Activated CD4-positive, alpha-beta T cell treated with anti-CD3 and anti-CD28 coated beads, Interleukin-2, amount 10 ng/mL, durations not matched to agents 24 days and 14 days (primary cell): ENCODE data around the gene ERBIN. TPM values are rescaled to one million over a fixed set of nuclear protein-coding genes. Genes with fewer than 3 reads are reported as not detected.

Source experiments
- DNase-seq: peaks from one replicate; pipeline ENCODE4 v3.0.0; 2022
- H3K27ac Mint-ChIP-seq: one replicate; pipeline ENCODE4 v1.8.0; 2022; ENCODE audit warnings: mild to moderate bottlenecking, mixed read lengths
- H3K27me3 Mint-ChIP-seq: one replicate; pipeline ENCODE4 v1.8.0; 2022; ENCODE audit warnings: mixed read lengths
- H3K36me3 Mint-ChIP-seq: one replicate; pipeline ENCODE4 v1.8.0; 2022; ENCODE audit warnings: low read depth, mild to moderate bottlenecking, mixed read lengths
- H3K4me1 Mint-ChIP-seq: one replicate; pipeline ENCODE4 v1.8.0; 2021; ENCODE audit warnings: mixed read lengths
- H3K4me3 Mint-ChIP-seq: one replicate; pipeline ENCODE4 v1.8.0; 2022; ENCODE audit warnings: mild to moderate bottlenecking, moderate library complexity, mixed read lengths
- H3K9me3 Mint-ChIP-seq: one replicate; pipeline ENCODE4 v1.8.0; 2021; ENCODE audit warnings: mixed read lengths
- intact Hi-C: fragments of 100-400 bp; cut with micrococcal nuclease; formaldehyde crosslinking; loops from one replicate; pipeline ENCODE4 v1.15.1; 2023
- total RNA-seq: library from RNA; stranded (reverse); gene quantifications from 2 replicates; pipeline ENCODE4 v1.2.3, GENCODE V29; 2022

ERBIN gene
- total RNA-seq, 1 donor from 2014 or later = 28.6 TPM

- H3K4me3 Mint-ChIP-seq = no peak overlapping the region
- no peaks in the 10 kb centered on the region for H3K9me3 Mint-ChIP-seq
- intact Hi-C loops = no loop called here
- no peak for DNase-seq
- H3K36me3 Mint-ChIP-seq = peaks cover 11% of the 10 kb centered on the region
- no peaks in the 10 kb centered on the region for H3K27me3 Mint-ChIP-seq
- peaks cover 10% of the 10 kb centered on the region for H3K4me1 Mint-ChIP-seq
- H3K27ac Mint-ChIP-seq = no peak overlapping the region
Measured at GRCh38 chr5:65986050-65986451, 59.7 kb downstream of the ERBIN start.

DNA sequence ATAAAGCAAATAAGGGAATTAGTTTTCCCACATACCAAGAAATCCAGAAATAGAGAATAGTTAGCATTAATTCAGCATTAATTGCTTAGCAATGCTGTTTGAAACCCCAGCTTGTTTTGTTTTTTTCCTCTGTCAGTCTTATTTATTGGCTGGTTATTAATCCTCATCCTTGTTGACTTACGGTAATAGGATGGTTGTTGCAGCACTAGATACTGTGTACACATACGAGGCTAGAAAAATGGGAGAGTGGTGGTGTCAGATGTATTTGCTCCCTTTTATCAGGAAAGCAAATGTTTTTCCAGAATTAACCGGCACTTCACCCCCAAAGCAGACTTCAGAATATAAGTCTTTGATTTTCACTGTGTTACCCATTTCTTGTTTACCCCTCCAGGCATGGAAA, 60.4 kb downstream of the ERBIN start:
- intact Hi-C loops = no loop called here
- Mint-ChIP-seq H3K4me3 (no peak overlapping the region), H3K27ac (no peak overlapping the region), H3K4me1 (peaks cover 7% of the 10 kb centered on the region), H3K9me3 (no peaks in the 10 kb centered on the region), H3K36me3 (peaks cover 11% of the 10 kb centered on the region), H3K27me3 (no peaks in the 10 kb centered on the region)
- no peak for DNase-seq

DNA sequence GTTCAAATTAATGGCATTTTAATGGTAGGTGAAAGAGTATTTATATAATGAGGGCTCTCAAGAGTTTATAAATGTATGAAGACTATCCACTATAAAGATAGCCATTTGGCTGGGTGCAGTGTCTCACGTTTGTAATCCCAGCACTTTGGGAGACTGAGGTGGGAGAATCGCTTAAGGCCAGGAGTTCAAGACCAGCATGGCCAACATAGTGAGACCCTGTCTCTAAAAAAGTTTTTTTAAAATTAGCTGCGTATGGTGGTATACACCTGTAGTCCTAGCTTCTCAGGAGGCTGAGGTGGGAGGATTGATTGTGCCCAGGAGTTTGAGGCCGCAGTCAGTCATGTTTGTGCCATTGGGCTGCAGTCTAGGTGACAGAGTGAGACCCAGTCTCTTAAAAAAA, 61.6 kb downstream of the ERBIN start:
- H3K4me1 Mint-ChIP-seq = peaks cover 6% of the 10 kb centered on the region
- no peak overlapping the region for H3K27ac Mint-ChIP-seq
- H3K36me3 Mint-ChIP-seq = peaks cover 17% of the 10 kb centered on the region
- no peak overlapping the region for H3K4me3 Mint-ChIP-seq
- no peaks in the 10 kb centered on the region for H3K27me3 Mint-ChIP-seq
- intact Hi-C loops = no loop called here
- DNase-seq = no peak
- no peaks in the 10 kb centered on the region for H3K9me3 Mint-ChIP-seq

DNA sequence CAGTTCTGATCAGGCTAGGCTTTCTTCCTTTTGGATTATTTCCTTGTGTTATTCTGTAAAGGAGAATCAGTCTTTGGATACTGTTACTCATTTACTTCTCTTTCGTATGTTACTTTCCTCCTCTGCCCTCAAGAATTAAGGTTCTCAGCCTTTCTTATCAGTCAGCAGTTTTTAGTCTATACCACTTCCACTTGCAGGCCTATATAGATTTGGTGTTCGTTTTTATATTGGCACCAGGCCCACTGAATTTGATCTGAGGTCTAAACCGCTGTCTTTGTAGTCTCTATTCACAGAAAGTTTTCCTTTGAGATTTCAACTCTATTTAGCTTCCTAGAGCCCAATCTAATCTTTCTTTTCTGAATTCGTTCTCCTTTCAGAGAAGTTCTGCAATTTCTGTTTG, 62.8 kb downstream of the ERBIN start:
- H3K9me3 Mint-ChIP-seq = no peaks in the 10 kb centered on the region
- DNase-seq = no peak
- H3K4me3 Mint-ChIP-seq = no peak overlapping the region
- peaks cover 18% of the 10 kb centered on the region for H3K36me3 Mint-ChIP-seq
- H3K27ac Mint-ChIP-seq = no peak overlapping the region
- H3K4me1 Mint-ChIP-seq = peaks cover 6% of the 10 kb centered on the region
- intact Hi-C loops = no loop called here
- H3K27me3 Mint-ChIP-seq = no peaks in the 10 kb centered on the region

GRCh38 chr5:65992630-65993029, 66.3 kb downstream of the ERBIN start:
- Mint-ChIP-seq H3K36me3 (peaks cover 36% of the 10 kb centered on the region), H3K4me1 (no peaks in the 10 kb centered on the region)
- intact Hi-C loops = no loop called here

DNA sequence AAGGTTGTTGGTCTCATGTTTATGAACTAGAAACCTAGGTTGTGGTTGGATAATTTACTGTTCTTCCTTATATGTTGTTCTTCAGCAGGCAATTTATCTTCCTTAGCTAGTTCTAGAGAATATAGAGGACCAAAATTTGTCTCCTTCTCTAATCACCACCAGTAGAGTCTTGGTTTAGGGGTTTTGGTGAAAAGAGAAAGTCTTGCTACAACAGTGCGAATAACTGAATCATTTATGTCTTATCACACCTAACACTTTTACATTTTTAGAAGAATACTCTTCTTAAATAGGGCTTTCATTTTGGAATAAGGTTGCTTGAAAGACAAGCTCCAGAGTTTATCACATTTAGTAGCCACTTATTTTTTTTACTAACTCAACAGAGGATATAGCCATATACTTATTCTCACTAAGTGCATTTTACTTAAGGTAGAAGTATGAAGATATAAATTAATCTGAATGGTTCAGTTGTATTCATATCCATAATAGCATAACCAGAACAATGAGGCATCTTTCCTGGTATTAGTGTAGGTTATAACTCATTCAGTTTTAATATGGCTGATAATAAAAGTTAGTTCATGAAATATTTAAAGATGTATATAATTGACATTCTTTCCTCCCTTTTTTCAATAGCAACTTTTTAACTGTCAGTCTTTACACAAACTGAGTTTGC, 67.9 kb downstream of the ERBIN start:
- Mint-ChIP-seq H3K36me3 (peaks cover 34% of the 10 kb centered on the region), H3K27me3 (no peaks in the 10 kb centered on the region), H3K4me1 (no peaks in the 10 kb centered on the region), H3K27ac (no peak overlapping the region), H3K9me3 (no peaks in the 10 kb centered on the region), H3K4me3 (no peak overlapping the region)
- DNase-seq = no peak
- intact Hi-C loops = no loop called here

More at GRCh38 chr5:65992630-65993029, 66.3 kb downstream of the ERBIN start:
- Mint-ChIP-seq H3K9me3 (no peaks in the 10 kb centered on the region), H3K27me3 (no peaks in the 10 kb centered on the region), H3K27ac (no peak overlapping the region), H3K4me3 (no peak overlapping the region)
- no peak for DNase-seq

GRCh38 chr5:65999061-65999723, 72.8 kb downstream of the ERBIN start:
- intact Hi-C loops = no loop called here
- Mint-ChIP-seq H3K4me3 (no peak overlapping the region), H3K27ac (no peak overlapping the region), H3K4me1 (peaks cover 14% of the 10 kb centered on the region), H3K9me3 (no peaks in the 10 kb centered on the region), H3K27me3 (no peaks in the 10 kb centered on the region), H3K36me3 (peaks cover 51% of the 10 kb centered on the region)
- no peak for DNase-seq

DNA sequence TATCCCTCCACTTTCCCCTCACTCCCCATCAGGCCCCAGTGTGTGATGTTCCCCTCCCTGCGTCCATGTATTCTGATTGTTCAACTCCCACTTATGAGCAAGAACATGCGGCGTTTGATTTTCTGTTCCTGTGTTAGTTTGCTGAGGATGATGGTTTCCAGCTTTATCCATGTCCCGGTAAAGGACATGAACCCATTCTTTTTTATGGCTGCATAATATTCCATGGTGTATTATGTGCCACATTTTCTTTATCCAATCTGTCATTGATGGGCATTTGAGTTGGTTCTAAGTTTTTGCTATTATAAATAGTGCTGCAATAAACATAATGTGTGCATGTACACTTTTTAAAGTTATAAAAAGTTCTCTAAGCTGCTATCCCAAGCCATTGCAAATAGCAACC, 75.6 kb downstream of the ERBIN start:
- H3K9me3 Mint-ChIP-seq = peaks cover 7% of the 10 kb centered on the region
- H3K36me3 Mint-ChIP-seq = peaks cover 51% of the 10 kb centered on the region

DNA sequence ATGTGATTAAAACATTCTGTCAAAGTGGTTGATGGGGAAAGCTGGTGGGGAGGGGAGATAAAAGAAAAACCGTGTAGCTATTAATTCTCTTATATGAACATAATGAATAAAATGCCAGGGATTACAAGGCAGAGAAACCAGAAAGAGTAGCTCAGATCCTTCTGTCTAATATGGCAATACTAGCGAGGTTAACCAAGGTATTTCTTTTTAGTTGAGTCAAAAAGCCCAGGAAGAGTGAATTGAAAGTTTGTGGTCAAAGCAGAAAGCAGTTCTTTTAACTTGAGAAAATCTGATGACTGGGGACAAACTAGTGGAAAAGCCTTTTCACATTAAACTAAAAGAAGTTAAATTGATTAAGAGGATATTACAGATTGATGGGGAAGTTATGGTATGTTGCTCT, 76.0 kb downstream of the ERBIN start:
- no peak for DNase-seq
- no peak overlapping the region for H3K4me3 Mint-ChIP-seq
- no peak overlapping the region for H3K27ac Mint-ChIP-seq
- H3K36me3 Mint-ChIP-seq = peaks cover 48% of the 10 kb centered on the region
- H3K27me3 Mint-ChIP-seq = no peaks in the 10 kb centered on the region
- peaks cover 14% of the 10 kb centered on the region for H3K4me1 Mint-ChIP-seq
- peaks cover 7% of the 10 kb centered on the region for H3K9me3 Mint-ChIP-seq
- intact Hi-C loops = loop anchor here (1.0 to 10.0 kb wide), 4 partner anchors 70 to 260 kb away; partner anchors contain the start of genes ERBIN and SREK1

More for the DNA sequence above, 75.6 kb downstream of the ERBIN start:
- no peak for DNase-seq
- H3K27ac Mint-ChIP-seq = no peak overlapping the region
- H3K4me1 Mint-ChIP-seq = peaks cover 14% of the 10 kb centered on the region
- H3K4me3 Mint-ChIP-seq = no peak overlapping the region
- intact Hi-C loops = loop anchor here (1.0 to 10.0 kb wide), 4 partner anchors 71 to 260 kb away; partner anchors contain the start of genes ERBIN and SREK1
- H3K27me3 Mint-ChIP-seq = no peaks in the 10 kb centered on the region

- Mint-ChIP-seq H3K27me3 (no peaks in the 10 kb centered on the region), H3K9me3 (peaks cover 7% of the 10 kb centered on the region), H3K27ac (no peak overlapping the region), H3K4me3 (no peak overlapping the region), H3K4me1 (peaks cover 14% of the 10 kb centered on the region), H3K36me3 (peaks cover 49% of the 10 kb centered on the region)
- intact Hi-C loops = loop anchor here (5.0 to 10.0 kb wide), 2 partner anchors 77 to 141 kb away; partner anchors contain the start of genes ERBIN and SREK1
- DNase-seq = no peak
Measured at GRCh38 chr5:66004216-66004615, 77.8 kb downstream of the ERBIN start.

- no peak for DNase-seq
- intact Hi-C loops = loop anchor here (10.0 kb wide), 1 partner anchor 136 kb away; the partner anchor contains the start of gene SREK1
- Mint-ChIP-seq H3K27ac (no peak overlapping the region), H3K4me3 (no peak overlapping the region), H3K36me3 (peaks cover 22% of the 10 kb centered on the region), H3K27me3 (no peaks in the 10 kb centered on the region), H3K4me1 (peaks cover 23% of the 10 kb centered on the region), H3K9me3 (peaks cover 7% of the 10 kb centered on the region)
Measured at GRCh38 chr5:66009277-66009676, 82.9 kb downstream of the ERBIN start.

- Mint-ChIP-seq H3K9me3 (peaks cover under 1% of the 10 kb centered on the region), H3K4me1 (peaks cover 23% of the 10 kb centered on the region), H3K4me3 (no peak overlapping the region), H3K27me3 (no peaks in the 10 kb centered on the region), H3K27ac (no peak overlapping the region), H3K36me3 (peaks cover 15% of the 10 kb centered on the region)
- intact Hi-C loops = no loop called here
- DNase-seq = no peak
Measured at GRCh38 chr5:66010476-66010875, 84.1 kb downstream of the ERBIN start.

DNA sequence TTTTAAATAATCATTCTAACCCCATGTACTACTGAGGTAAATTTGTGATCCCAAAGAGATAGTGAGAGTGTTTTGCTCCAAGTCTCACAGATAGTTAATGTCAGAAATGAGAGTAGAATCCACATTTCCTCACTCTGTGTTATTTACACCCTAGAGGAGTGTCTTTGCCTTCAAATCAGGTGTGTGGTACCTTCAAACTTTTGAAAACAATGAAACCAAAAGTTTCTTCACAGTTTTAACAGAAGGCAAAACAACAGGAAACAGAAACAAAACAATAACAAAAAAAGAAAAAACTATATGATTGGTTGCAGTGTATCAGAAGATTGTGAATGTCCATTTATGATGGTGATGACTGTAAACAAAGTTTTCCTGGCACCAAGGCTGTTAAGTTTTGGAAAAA, 85.9 kb downstream of the ERBIN start:
- intact Hi-C loops = no loop called here
- no peak overlapping the region for H3K27ac Mint-ChIP-seq
- no peaks in the 10 kb centered on the region for H3K9me3 Mint-ChIP-seq
- H3K4me3 Mint-ChIP-seq = no peak overlapping the region
- H3K27me3 Mint-ChIP-seq = no peaks in the 10 kb centered on the region
- peaks cover 9% of the 10 kb centered on the region for H3K36me3 Mint-ChIP-seq
- peaks cover 23% of the 10 kb centered on the region for H3K4me1 Mint-ChIP-seq
- DNase-seq = no peak

- Mint-ChIP-seq H3K36me3 (peaks cover 9% of the 10 kb centered on the region), H3K27me3 (no peaks in the 10 kb centered on the region), H3K9me3 (no peaks in the 10 kb centered on the region), H3K4me1 (peaks cover 29% of the 10 kb centered on the region), H3K4me3 (no peak overlapping the region), H3K27ac (no peak overlapping the region)
- DNase-seq = no peak
- intact Hi-C loops = no loop called here
Measured at GRCh38 chr5:66013397-66013796, 87.0 kb downstream of the ERBIN start.
